Activated naive CD4-positive, alpha-beta T cell treated with anti-CD3 and anti-CD28 coated beads, Interleukin-2, amount 10 ng/mL, durations not matched to agents 5 hours and 36 hours (primary cell): ENCODE data around the gene MT1A. TPM values are rescaled to one million over a fixed set of nuclear protein-coding genes. Genes with fewer than 3 reads are reported as not detected.

Experiments
- total RNA-seq, 2 experiments: library from RNA; stranded (reverse); gene quantifications; one replicate each; pipeline ENCODE4 v1.2.3, GENCODE V29; 2021

The MT1A gene
- total RNA-seq = not detected

GRCh38 chr16:56637814-56638750 is at the start of gene MT1A:
Gene MT1A (plus strand): TSS chr16:56638666. CDS start chr16:56638739, 73 bp downstream.

DNA sequence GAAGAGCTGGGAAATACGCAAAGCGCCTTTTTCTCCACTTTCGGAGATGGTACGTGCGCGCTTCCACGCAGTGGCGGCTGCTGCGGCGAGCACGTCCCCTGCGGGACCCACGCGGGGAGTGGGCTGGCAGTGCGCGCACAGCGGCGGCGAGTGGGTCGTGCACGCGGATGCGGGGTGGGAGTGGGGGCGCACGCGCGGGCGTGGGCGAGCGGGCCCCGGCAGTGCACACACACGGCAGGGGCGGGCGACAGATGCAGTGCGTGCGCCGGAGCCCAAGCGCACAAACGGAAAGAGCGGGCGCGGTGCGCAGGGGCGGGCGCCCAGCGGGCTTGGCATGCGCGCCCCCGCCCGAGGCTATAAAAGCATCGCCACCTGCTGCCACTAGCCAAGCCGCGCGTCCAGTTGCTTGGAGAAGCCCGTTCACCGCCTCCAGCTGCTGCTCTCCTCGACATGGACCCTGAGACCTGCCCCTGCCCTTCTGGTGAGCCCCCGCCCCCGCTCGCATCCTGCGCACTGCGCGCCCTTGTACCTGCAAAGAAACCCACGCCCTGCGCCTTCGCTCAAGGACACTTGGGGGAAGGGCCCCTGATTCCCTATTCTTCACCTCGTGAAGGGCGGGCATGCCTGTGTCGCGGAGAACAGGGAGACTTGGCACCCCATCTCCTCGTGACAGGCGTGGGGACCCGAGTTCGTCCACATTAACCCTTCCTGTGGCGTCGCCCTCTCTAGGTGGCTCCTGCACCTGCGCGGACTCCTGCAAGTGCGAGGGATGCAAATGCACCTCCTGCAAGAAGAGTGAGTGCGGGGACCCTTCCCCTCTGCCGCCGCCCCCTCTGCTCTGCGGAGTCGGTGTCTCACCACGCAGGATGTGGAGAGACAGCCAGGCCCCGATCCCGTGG is 49.1 kb upstream of the MT1A start, which contains the start of gene MT3:
Gene MT3, plus strand, starts transcription at position 388 of the 899 bp plus-strand sequence. Its CDS starts 63 bp downstream, at position 451.

GRCh38 chr16:56608043-56608875 is 30.2 kb upstream of the MT1A start, which contains the start of gene MT2A:
Gene MT2A (plus strand): TSS chr16:56608584. CDS start chr16:56608656, 72 bp downstream.

GRCh38 chr16:56625140-56625942 is 13.1 kb upstream of the MT1A start, which contains the start of gene MT1E:
Gene MT1E (plus strand): TSS chr16:56625781. CDS start chr16:56625852, 71 bp downstream.

GRCh38 chr16:56632156-56632847 is 6.2 kb upstream of the MT1A start, which contains the start of gene MT1M:
Gene MT1M (plus strand): TSS chr16:56632659. CDS start chr16:56632732, 73 bp downstream.

GRCh38 chr16:56651586-56651985 is 13.1 kb downstream of the MT1A start, which contains the start of gene MT1B:
Gene MT1B (plus strand): TSS chr16:56651886. CDS start chr16:56651954, 68 bp downstream.

GRCh38 chr16:56657555-56658326 is 19.3 kb downstream of the MT1A start, which contains the start of gene MT1F:
Gene MT1F (plus strand): TSS chr16:56657959. CDS start chr16:56658059, 100 bp downstream.

GRCh38 chr16:56667581-56668571 is 29.4 kb downstream of the MT1A start, which contains the start of gene MT1G:
Gene MT1G (minus strand): TSS chr16:56668065. CDS start chr16:56667993, 72 bp downstream.

DNA sequence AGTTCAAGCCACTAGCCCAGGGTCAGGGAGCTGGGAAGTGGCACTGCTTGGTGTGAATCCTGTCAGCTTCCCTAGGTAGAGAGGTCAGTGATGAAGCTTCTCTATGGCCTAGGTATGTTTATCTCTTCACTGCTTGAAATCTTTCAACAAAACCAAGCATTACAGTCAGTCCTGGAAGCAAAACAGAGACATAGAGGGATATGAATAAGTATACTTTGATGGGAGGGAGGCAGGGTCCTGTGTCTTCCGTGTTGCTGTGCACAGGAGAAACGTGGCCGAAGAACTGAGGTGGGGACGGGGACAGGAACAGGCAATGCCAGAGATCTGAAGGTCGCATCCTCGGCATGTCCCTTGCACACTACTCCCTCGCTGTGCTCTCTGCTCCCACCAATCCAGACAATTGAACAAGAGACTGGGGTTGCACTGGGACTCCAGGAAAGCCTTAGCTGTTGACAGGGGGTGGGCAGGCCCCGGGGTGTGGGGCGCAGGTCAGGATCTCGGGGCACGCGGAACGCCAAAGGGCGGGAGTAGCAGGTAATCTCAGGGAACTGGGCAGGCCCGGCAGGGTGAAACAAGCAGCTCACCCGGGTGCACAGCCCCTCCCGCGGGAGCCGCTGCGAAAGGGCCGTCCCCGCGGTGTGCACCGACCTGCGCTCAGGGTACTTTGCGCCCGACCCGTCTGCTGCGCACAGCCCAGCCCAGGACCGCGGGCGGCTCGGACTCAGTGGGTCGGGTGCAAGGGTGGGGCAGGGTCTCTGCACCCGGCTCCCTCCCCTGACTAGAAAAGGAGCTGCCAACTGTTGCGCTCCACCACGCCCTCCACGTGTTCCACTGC is 30.8 kb downstream of the MT1A start, which contains the start of gene MT1H:
Gene MT1H, plus strand, starts transcription at position 810 of the 835 bp plus-strand sequence. CDS start 71 bp downstream, outside the sequence.

DNA sequence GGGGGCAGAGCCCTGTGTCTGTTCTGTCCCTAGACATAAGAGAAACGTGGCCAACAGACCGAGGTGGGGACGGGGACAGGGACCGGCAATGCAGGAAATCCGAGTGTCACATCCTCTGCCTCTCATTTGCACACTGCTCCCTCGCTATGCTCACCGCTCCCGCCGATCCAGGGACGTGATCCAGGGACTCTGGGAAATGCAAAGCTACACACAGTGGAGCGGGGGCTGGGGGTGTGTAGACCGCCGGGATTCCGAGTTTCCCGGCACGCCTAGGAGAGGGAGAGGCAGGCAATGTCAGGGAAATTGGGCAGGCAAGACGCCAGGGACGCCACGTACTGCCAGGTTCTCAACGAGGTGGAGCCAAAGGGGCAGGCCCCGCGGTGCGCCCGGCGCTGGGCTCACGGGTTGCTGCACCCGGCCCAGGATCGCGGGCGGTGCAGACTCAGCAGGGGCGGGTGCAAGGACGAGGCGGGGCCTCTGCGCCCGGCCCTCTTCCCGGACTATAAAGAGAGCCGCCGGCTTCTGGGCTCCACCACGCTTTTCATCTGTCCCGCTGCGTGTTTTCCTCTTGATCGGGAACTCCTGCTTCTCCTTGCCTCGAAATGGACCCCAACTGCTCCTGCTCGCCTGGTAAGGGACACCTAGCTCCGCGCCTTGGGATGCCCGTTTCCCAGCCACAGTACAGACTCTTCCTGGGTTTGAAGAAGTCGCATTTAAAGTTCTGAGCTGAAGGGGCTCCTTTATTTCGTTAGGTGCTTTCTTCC is 43.7 kb downstream of the MT1A start, which contains the start of gene MT1X:
Gene MT1X, plus strand, starts transcription at position 532 of the 764 bp plus-strand sequence. Its CDS starts 71 bp downstream, at position 603.

Other genes starting within 250 kb of the MT1A start
- 10 to 100 TPM; 53.4 to 53.9 TPM for gene AMFR, start 213.1 kb upstream of the MT1A start, total RNA-seq
- 100 to 1,000 TPM; 175 TPM for gene NUDT21, start 187.3 kb upstream of the MT1A start, total RNA-seq
- gene OGFOD1, start 187.1 kb upstream of the MT1A start, total RNA-seq = 10 to 100 TPM; 34.8 to 37.1 TPM
- 10 to 100 TPM; 21.7 to 22.4 TPM for gene BBS2, start 118.6 kb upstream of the MT1A start, total RNA-seq
- not detected for gene MT4, start 73.6 kb upstream of the MT1A start, total RNA-seq
- 1 to 10 TPM; 4.3 to 4.8 TPM for gene MT3, start 49.1 kb upstream of the MT1A start, total RNA-seq
- 10 to 100 TPM; 46.6 to 52.2 TPM for gene MT2A, start 30.1 kb upstream of the MT1A start, total RNA-seq
- gene MT1E, start 12.9 kb upstream of the MT1A start, total RNA-seq = 10 to 100 TPM; 15.5 to 21.7 TPM
- not detected for gene MT1M, start 6.0 kb upstream of the MT1A start, total RNA-seq
- gene MT1B, start 13.2 kb downstream of the MT1A start, total RNA-seq = not detected
- 10 to 100 TPM; 22.0 to 23.7 TPM for gene MT1F, start 19.3 kb downstream of the MT1A start, total RNA-seq
- 1 to 10 TPM; 3.2 to 4.7 TPM for gene MT1G, start 29.4 kb downstream of the MT1A start, total RNA-seq
- gene MT1H, start 31.1 kb downstream of the MT1A start, total RNA-seq = not detected
- gene MT1X, start 43.8 kb downstream of the MT1A start, total RNA-seq = 10 to 100 TPM; 45.1 to 49.9 TPM
- 10 to 100 TPM; 62.8 to 65.1 TPM for gene NUP93, start 91.5 kb downstream of the MT1A start, total RNA-seq
- gene SLC12A3, start 226.5 kb downstream of the MT1A start, total RNA-seq = not detected